HEK293T (cell line): ENCODE results near the gene RAB26.

Experiments used
- BHLHE40 ChIP-seq: fragments of 450-650 bp; IDR thresholded peaks from 2 replicates; pipeline ENCODE4 v1.6.1; 2016; ENCODE audit warnings: mild to moderate bottlenecking, moderate library complexity, borderline replicate concordance
- ELF4 ChIP-seq: fragments of 450-650 bp; IDR thresholded peaks from 2 replicates; pipeline ENCODE4 v1.6.1; 2017; ENCODE audit warnings: antibody characterized with exemption
- TF ChIP-seq, protein P1 (sequence below): fragments of 450-650 bp; IDR thresholded peaks from 2 replicates; pipeline ENCODE4 v1.6.1; 2016

DNA sequence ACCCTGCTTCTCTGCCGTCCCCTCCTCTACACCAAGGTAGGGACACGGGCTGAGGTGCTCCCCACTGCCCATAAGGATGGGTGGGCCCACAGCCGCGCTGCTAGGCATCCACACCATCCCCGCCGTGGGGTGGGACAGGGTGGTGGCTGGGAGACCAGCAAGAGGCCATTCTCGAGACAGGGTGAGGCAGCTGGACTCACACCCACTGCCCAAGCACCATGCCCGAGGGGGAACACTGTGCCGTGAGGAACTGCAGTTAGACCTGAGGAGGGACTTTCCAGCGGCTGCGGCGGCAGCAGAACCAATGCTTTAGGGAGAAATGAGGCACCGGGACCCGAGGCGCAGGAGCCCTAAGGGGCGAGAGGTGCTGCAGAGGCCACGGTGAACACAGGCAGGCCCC lies 26.0 kb upstream of the RAB26 start:
- no peak for TF ChIP-seq ELF4
- no peak for TF ChIP-seq BHLHE40
- TF ChIP-seq, protein P1, sequence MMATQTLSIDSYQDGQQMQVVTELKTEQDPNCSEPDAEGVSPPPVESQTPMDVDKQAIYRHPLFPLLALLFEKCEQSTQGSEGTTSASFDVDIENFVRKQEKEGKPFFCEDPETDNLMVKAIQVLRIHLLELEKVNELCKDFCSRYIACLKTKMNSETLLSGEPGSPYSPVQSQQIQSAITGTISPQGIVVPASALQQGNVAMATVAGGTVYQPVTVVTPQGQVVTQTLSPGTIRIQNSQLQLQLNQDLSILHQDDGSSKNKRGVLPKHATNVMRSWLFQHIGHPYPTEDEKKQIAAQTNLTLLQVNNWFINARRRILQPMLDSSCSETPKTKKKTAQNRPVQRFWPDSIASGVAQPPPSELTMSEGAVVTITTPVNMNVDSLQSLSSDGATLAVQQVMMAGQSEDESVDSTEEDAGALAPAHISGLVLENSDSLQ = no peak
